Endothelial cell of umbilical vein (primary cell): Measurements from ENCODE around the gene ADCY9. TPM values are rescaled to one million over a fixed set of nuclear protein-coding genes. Genes with fewer than 3 reads are reported as not detected.
"Not testable (repeated sequence)": the region's sequence is repeated elsewhere in the genome, so short reads cannot be mapped to it uniquely, and the experiment has no call there.

Experiments
- BruUV-seq: library from RNA; stranded (reverse); fragments of 400-500 nt; replicated peaks from 2 replicates; lab custom pipeline; 2021; lab: Mats Ljungman, UMichigan
- CTCF ChIA-PET: fragments of 300-600, 350-600 bp; sonication (Branson Sonifier 250); formaldehyde crosslinking; loops from one replicate; lab custom pipeline; 2021; ENCODE audit warnings: antibody characterized with exemption, inconsistent platforms; lab: Charles Lee
- POLR2A ChIA-PET: fragments of 300-600, 350-600 bp; sonication (Branson Sonifier 250); formaldehyde crosslinking; loops from one replicate; lab custom pipeline; 2021; ENCODE audit warnings: antibody characterized with exemption, inconsistent platforms; lab: Charles Lee
- DNase-seq: peaks from one replicate; pipeline ENCODE4 v3.0.0-alpha.2; 2011; ENCODE audit warnings: low read depth, low spot score
- FAIRE-seq: peaks from 2 replicates; lab custom pipeline; 2011; peaks lifted over from hg19 to GRCh38; lab: Jason Lieb, UNC
- H2AFZ ChIP-seq: 2 replicates; pipeline ENCODE4 v1.6.0; 2012; ENCODE audit warnings: low read depth, low read length, control low read depth, inconsistent platforms
- H3K27ac ChIP-seq: 2 replicates; pipeline ENCODE4 v1.5.1; 2011; ENCODE audit warnings: low read depth, mild to moderate bottlenecking, control low read depth, low read length, moderate library complexity; ENCODE audit not compliant: insufficient read depth
- H3K27me3 ChIP-seq, 2 experiments: 2 replicates each; pipeline versions ENCODE4 v1.6.0 to v1.6.1; 2011; ENCODE audit warnings: low read length in 2 of 2, mixed read lengths in 1 of 2; ENCODE audit not compliant: control insufficient read depth in 2 of 2, insufficient read depth in 2 of 2
- H3K36me3 ChIP-seq, 2 experiments: 2 replicates in 1 of 2; 3 replicates in 1 of 2; pipeline ENCODE4 v1.5.1; 2011; ENCODE audit warnings: low read length in 2 of 2, mild to moderate bottlenecking in 1 of 2, moderate library complexity in 1 of 2; ENCODE audit not compliant: control insufficient read depth in 2 of 2, insufficient read depth in 2 of 2; ENCODE audit errors: extremely low read depth in 1 of 2
- H3K4me1 ChIP-seq: 3 replicates; pipeline ENCODE4 v1.5.1; 2011; ENCODE audit warnings: mild to moderate bottlenecking, low read length; ENCODE audit not compliant: control insufficient read depth, insufficient read depth; ENCODE audit errors: extremely low read depth
- H3K4me2 ChIP-seq: 2 replicates; pipeline ENCODE4 v1.6.1; 2011; ENCODE audit warnings: low read length, control low read depth, mixed read lengths; ENCODE audit not compliant: insufficient read depth
- H3K4me3 ChIP-seq, 3 experiments: fragments of 200-600 bp in 1 of 3; sonication (generic), shearing (Covaris generic) in 1 of 3; replicated peaks in 1 of 3; 2 replicates each; pipeline ENCODE4 v1.5.1; 2011 to 2016; ENCODE audit warnings: control low read depth in 3 of 3, low read length in 3 of 3, mild to moderate bottlenecking in 2 of 3, inconsistent platforms in 1 of 3, low read depth in 1 of 3, moderate library complexity in 1 of 3; ENCODE audit not compliant: insufficient read depth in 1 of 3
- H3K79me2 ChIP-seq: 2 replicates; pipeline ENCODE4 v1.6.0; 2012; ENCODE audit warnings: low read length, inconsistent platforms; ENCODE audit not compliant: control insufficient read depth, insufficient read depth
- H3K9ac ChIP-seq: replicated peaks from 2 replicates; pipeline ENCODE3; 2011; ENCODE audit warnings: low read length, control low read depth; ENCODE audit not compliant: insufficient read depth; ENCODE audit errors: extremely low read depth
- H3K9me1 ChIP-seq: replicated peaks from 3 replicates; pipeline ENCODE4 v1.6.0; 2011; ENCODE audit warnings: mild to moderate bottlenecking, low read length; ENCODE audit not compliant: control insufficient read depth, insufficient read depth; ENCODE audit errors: extremely low read depth
- H3K9me3 ChIP-seq: replicated peaks from 2 replicates; pipeline ENCODE4 v1.5.1; 2012; ENCODE audit warnings: low read length, inconsistent platforms; ENCODE audit not compliant: control insufficient read depth, insufficient read depth
- H4K20me1 ChIP-seq: replicated peaks from 2 replicates; pipeline ENCODE3; 2011; ENCODE audit warnings: mild to moderate bottlenecking, low read length; ENCODE audit not compliant: control insufficient read depth, insufficient read depth; ENCODE audit errors: extremely low read depth
- CTCF ChIP-seq, 2 donors: IDR thresholded peaks; 1 replicate in 1 of 2; 2 replicates in 1 of 2; pipeline ENCODE4 v1.5.1; 2011; ENCODE audit warnings: low read length in 2 of 2, mild to moderate bottlenecking in 2 of 2, moderate library complexity in 2 of 2, control low read depth in 1 of 2, inconsistent platforms in 1 of 2, low read depth in 1 of 2; ENCODE audit not compliant: insufficient read depth in 1 of 2; ENCODE audit errors: extremely low read depth in 1 of 2
- EZH2 ChIP-seq: IDR thresholded peaks from 2 replicates; pipeline ENCODE4 v1.6.1; 2012; ENCODE audit warnings: borderline replicate concordance, low read depth, mild to moderate bottlenecking, moderate library complexity, low read length, inconsistent platforms; ENCODE audit not compliant: severe bottlenecking
- FOS ChIP-seq: IDR thresholded peaks from 2 replicates; pipeline ENCODE4 v1.6.1; 2011; ENCODE audit warnings: mild to moderate bottlenecking, low read length, moderate library complexity, borderline replicate concordance; ENCODE audit not compliant: insufficient read depth
- GATA2 ChIP-seq: IDR thresholded peaks from 2 replicates; pipeline ENCODE4 v1.7.0; 2011; ENCODE audit warnings: low read depth, mild to moderate bottlenecking, moderate library complexity, mixed read lengths, low read length; ENCODE audit not compliant: insufficient read length, insufficient read depth
- JUN ChIP-seq: IDR thresholded peaks from 2 replicates; pipeline ENCODE4 v1.6.1; 2011; ENCODE audit warnings: borderline replicate concordance, low read depth; ENCODE audit not compliant: insufficient read length, insufficient read depth
- MAX ChIP-seq: IDR thresholded peaks from 2 replicates; pipeline ENCODE4 v1.6.1; 2011; ENCODE audit not compliant: insufficient read depth, insufficient read length
- MYC ChIP-seq: IDR thresholded peaks from one replicate; pipeline ENCODE4 v1.6.1; 2011; ENCODE audit warnings: mild to moderate bottlenecking, low read depth, low read length
- POLR2A ChIP-seq: IDR thresholded peaks from 2 replicates; pipeline ENCODE4 v1.6.1; 2012; ENCODE audit warnings: low read depth, mild to moderate bottlenecking, control low read depth, low read length
- POLR2AphosphoS5 ChIP-seq: IDR thresholded peaks from 2 replicates; pipeline ENCODE4 v1.6.1; 2012; ENCODE audit warnings: low read depth, mild to moderate bottlenecking, control low read depth, low read length, moderate library complexity; ENCODE audit not compliant: insufficient read depth
- dilution Hi-C: fragments of 300-500 bp; cut with MboI; formaldehyde crosslinking; loops from one replicate; pipeline ENCODE4 v1.15.0; 2019; ENCODE audit warnings: low sequenced_read_pairs; ENCODE audit not compliant: extremely low pct_ligation_motif_present
- intact Hi-C: fragments of 100-400 bp; cut with micrococcal nuclease; formaldehyde crosslinking; loops from one replicate; pipeline ENCODE4 v1.10.0; 2022
- polyA plus RNA-seq, 4 experiments: library from polyadenylated mRNA; depleted of rRNA in 3 of 4; stranded (reverse) in 3 of 4; unstranded in 1 of 4; fragments of >200 nt; gene quantifications; 2 replicates each; pipeline versions ENCODE4 v1.2.1 to v1.2.3, GENCODE V29; 2011 to 2012; ENCODE audit warnings: missing spikeins in 1 of 4
- total RNA-seq: library from RNA; stranded (reverse); gene quantifications from 2 replicates; pipeline ENCODE4 v1.2.3, GENCODE V29; 2021

The ADCY9 gene
- total and polyA plus RNA-seq, 2 donors (not counting 3 experiments of a cell fraction or from before 2014, with no cell fraction given) = 6.8 to 14.0 TPM

DNA sequence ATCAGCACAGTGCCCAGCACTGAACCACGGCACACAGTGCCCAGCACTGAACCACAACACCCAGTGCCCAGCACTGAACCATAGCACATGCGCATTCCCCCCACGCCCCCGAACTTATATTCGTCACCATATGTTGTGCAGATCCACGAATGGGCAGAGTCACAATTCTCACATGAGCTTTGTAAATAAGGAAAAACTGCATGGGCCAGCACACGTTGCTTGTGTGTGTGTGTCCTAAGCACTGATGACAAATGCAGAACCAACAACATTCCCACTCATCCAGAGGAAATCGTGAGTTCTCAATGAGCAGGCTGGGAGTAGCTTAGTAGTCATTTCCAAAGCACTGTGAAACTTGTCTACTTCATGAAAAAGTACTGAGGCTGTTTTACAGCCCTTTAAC is 70.0 kb downstream of the ADCY9 start:
- no peak overlapping the region for H3K4me2 ChIP-seq
- ChIA-PET CTCF (interaction anchor here (0.6 to 1.2 kb wide), 4 partner anchors 12 to 207 kb away, joined by 3 to 4 read pairs (median 4); no protein-coding TSS in a partner anchor), POLR2A (no interaction called here)
- no peaks in the 10 kb centered on the region for H3K27me3 ChIP-seq
- H3K4me3 ChIP-seq = no peak overlapping the region
- intact Hi-C loops (no loop called here), dilution Hi-C loops (no loop called here)
- H3K9me3 ChIP-seq = no peaks in the 10 kb centered on the region
- TF ChIP-seq CTCF (IDR thresholded peaks at IDR 0.05; ENCODE audit: extremely low read depth in 1 of 2, insufficient read depth in 1 of 2, low read depth in 1 of 2, low read length in 2 of 2) (no peak), JUN (no peak), POLR2AphosphoS5 (no peak), EZH2 (no peak), MYC (no peak), FOS (no peak), GATA2 (no peak), POLR2A (no peak), MAX (no peak)
- DNase-seq = no peak
- no peak overlapping the region for H2AFZ ChIP-seq
- H3K79me2 ChIP-seq = no peaks in the 10 kb centered on the region
- peaks cover 4% of the 10 kb centered on the region for H3K4me1 ChIP-seq
- H3K9me1 ChIP-seq = no peaks in the 10 kb centered on the region
- BruUV-seq = no TSS peak
- no peak overlapping the region for H3K27ac ChIP-seq
- no peaks in the 10 kb centered on the region for H4K20me1 ChIP-seq
- no peak for FAIRE-seq
- H3K9ac ChIP-seq = no peak overlapping the region
- H3K36me3 ChIP-seq = no peaks in the 10 kb centered on the region

DNA sequence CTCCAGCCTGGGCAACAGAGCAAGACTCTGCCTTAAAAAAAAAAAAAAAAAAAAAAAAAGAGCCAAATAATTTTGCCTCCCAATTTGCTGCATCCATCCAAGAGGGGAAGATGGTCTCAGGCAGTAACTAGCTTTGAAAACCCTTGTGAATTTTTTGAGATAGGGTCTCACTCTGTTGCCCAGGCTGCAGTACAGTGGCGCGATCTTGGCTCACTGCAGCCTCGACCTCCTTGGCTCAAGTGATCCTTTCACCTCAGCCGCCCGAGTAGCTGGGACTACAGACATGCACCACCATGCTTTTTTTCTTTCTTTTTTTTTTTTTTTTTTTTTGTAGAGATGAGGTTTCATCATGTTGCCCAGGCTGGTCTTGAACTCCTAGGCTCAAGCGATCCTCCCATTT is 70.7 kb downstream of the ADCY9 start:
- H3K36me3 ChIP-seq, POLR2A ChIA-PET, H3K79me2 ChIP-seq, BruUV-seq, H3K4me1 ChIP-seq, FAIRE-seq, H3K4me2 ChIP-seq, H2AFZ ChIP-seq, H3K27ac ChIP-seq, H4K20me1 ChIP-seq, intact Hi-C loops, H3K4me3 ChIP-seq, H3K9ac ChIP-seq, dilution Hi-C loops, H3K9me1 ChIP-seq, DNase-seq, H3K27me3 ChIP-seq, H3K9me3 ChIP-seq: not testable (repeated sequence)
- CTCF ChIA-PET = interaction anchor here (0.6 to 1.1 kb wide), 2 partner anchors 57 to 105 kb away, joined by 4 read pairs; no protein-coding TSS in a partner anchor
